Measurements from ENCODE around the gene GPR143. TPM values are rescaled to one million over a fixed set of nuclear protein-coding genes. Genes with fewer than 3 reads are reported as not detected.

GPR143 gene
- total and polyA plus RNA-seq, 4 donors, result 0.33 to 1.4 (median 0.48) TPM

DNA sequence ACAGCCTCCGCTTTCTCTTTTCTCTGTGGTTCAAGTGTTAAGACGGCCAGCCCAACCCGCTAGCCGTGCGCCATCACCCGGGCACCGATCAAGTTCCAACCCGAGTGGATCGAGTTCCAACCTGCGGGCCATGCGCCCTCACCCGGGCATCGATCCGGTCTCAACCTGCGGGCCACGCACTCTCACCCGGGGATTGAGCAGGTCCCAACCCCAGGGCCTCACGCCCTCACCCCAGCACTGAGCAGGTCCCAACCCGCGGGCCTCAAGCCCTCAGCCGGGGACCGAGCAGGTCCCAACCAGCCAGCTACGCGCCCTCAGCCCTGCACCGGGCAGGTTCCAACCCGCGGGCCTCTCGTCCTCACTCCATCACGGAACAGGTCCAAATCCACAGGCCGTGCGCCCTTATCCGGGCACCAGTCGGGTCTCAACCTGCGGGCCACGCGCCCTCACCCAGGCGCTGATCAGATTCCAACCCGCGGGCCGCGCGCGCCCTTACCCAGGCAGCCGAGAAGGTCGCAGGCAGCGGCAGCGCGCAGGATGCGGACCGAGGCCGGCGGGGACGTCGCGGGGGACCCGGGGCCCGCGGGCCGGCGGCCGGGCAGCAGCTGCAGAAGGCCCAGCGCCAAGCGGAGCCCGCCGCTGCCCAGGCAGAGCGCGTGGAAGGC is 443 bp downstream of the GPR143 start:
- DNase-seq (ENCODE audit: low spot score), result no peak
- H3K27me3 ChIP-seq (ENCODE audit: control insufficient read depth in 4 of 4, insufficient read depth in 4 of 4, low read length in 3 of 4), result peaks cover 0 to 3% (median 0%) of the 10 kb centered on the region in 4 donors
- WGBS, result 15% methylated on average over 67 of the region's 67 CpGs
- H3K9me3 ChIP-seq (ENCODE audit: control insufficient read depth in 4 of 4, low read length in 3 of 4), result no peaks in the 10 kb centered on the region
- H3K9ac ChIP-seq (ENCODE audit: low read depth in 1 of 2, low read length in 2 of 2), result no peak overlapping the region
- no peaks in the 10 kb centered on the region for H3K36me3 ChIP-seq (ENCODE audit: control insufficient read depth in 4 of 4, insufficient read depth in 3 of 4, low read depth in 1 of 4, low read length in 3 of 4)
- peaks cover 0 to 2% (median 0%) of the 10 kb centered on the region in 4 donors for H3K4me1 ChIP-seq (ENCODE audit: control insufficient read depth in 4 of 4, insufficient read depth in 4 of 4, low read length in 3 of 4)
- no peak overlapping the region for H3K27ac ChIP-seq (ENCODE audit: low read depth in 1 of 2, low read length in 2 of 2)
- TF ChIP-seq YY1 (IDR thresholded peaks at IDR 0.05) (no peak), EGR1 (IDR thresholded peaks at IDR 0.05; ENCODE audit: low read depth in 2 of 2) (no peak), JUND (IDR thresholded peaks at IDR 0.05) (no peak), HNF4G (IDR thresholded peaks at IDR 0.05) (no peak)
- H3K4me3 ChIP-seq (ENCODE audit: low read depth in 1 of 3, low read length in 3 of 3), result peak overlapping the region in 1 of 3 donors; percentile 17

DNA sequence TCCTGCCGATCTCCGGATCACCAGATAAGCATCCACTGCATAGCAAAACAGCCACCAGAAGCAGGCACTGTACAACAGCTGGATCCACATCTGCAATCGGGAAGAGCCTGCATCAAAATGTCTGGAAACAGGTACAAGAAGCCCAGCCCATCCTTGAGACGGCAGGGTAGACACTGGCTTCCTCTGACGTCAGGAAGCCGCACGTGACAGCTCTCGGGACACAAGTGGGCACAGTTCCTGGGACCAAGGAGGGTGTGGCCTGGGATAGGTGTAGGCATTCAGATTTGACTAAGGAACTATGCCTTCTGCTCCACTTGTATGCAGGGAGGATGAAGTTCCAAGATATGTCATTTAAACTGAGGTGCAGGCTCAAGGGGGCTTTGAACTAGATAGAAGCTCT is 6.3 kb downstream of the GPR143 start:
- no peak for DNase-seq (ENCODE audit: low spot score)
- TF ChIP-seq, protein P1, sequence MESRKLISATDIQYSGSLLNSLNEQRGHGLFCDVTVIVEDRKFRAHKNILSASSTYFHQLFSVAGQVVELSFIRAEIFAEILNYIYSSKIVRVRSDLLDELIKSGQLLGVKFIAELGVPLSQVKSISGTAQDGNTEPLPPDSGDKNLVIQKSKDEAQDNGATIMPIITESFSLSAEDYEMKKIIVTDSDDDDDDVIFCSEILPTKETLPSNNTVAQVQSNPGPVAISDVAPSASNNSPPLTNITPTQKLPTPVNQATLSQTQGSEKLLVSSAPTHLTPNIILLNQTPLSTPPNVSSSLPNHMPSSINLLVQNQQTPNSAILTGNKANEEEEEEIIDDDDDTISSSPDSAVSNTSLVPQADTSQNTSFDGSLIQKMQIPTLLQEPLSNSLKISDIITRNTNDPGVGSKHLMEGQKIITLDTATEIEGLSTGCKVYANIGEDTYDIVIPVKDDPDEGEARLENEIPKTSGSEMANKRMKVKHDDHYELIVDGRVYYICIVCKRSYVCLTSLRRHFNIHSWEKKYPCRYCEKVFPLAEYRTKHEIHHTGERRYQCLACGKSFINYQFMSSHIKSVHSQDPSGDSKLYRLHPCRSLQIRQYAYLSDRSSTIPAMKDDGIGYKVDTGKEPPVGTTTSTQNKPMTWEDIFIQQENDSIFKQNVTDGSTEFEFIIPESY (IDR thresholded peaks at IDR 0.05), result no peak
- TF ChIP-seq NR2F2 (IDR thresholded peaks at IDR 0.05) (no peak), JUND (IDR thresholded peaks at IDR 0.05) (no peak), HNF4G (IDR thresholded peaks at IDR 0.05) (no peak), TAF1 (conservative IDR thresholded peaks at IDR 0.05) (no peak), EGR1 (IDR thresholded peaks at IDR 0.05; ENCODE audit: low read depth in 2 of 2) (no peak), SP1 (IDR thresholded peaks at IDR 0.05) (no peak), GABPA (IDR thresholded peaks at IDR 0.05 in 1 of 2, conservative IDR thresholded peaks at IDR 0.05 in 1 of 2) (no peak), RXRA (IDR thresholded peaks at IDR 0.05) (no peak), RAD21 (IDR thresholded peaks at IDR 0.05) (no peak), YY1 (IDR thresholded peaks at IDR 0.05) (no peak), FOXA2 (IDR thresholded peaks at IDR 0.05) (no peak), FOXA1 (IDR thresholded peaks at IDR 0.05) (no peak), HNF4A (conservative IDR thresholded peaks at IDR 0.05) (no peak)
- TF ChIP-seq, protein P2, sequence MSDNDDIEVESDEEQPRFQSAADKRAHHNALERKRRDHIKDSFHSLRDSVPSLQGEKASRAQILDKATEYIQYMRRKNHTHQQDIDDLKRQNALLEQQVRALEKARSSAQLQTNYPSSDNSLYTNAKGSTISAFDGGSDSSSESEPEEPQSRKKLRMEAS (IDR thresholded peaks at IDR 0.05), result no peak
- TF ChIP-seq, protein P3, sequence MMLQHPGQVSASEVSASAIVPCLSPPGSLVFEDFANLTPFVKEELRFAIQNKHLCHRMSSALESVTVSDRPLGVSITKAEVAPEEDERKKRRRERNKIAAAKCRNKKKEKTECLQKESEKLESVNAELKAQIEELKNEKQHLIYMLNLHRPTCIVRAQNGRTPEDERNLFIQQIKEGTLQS (IDR thresholded peaks at IDR 0.05), result no peak
- TF ChIP-seq, protein P4, sequence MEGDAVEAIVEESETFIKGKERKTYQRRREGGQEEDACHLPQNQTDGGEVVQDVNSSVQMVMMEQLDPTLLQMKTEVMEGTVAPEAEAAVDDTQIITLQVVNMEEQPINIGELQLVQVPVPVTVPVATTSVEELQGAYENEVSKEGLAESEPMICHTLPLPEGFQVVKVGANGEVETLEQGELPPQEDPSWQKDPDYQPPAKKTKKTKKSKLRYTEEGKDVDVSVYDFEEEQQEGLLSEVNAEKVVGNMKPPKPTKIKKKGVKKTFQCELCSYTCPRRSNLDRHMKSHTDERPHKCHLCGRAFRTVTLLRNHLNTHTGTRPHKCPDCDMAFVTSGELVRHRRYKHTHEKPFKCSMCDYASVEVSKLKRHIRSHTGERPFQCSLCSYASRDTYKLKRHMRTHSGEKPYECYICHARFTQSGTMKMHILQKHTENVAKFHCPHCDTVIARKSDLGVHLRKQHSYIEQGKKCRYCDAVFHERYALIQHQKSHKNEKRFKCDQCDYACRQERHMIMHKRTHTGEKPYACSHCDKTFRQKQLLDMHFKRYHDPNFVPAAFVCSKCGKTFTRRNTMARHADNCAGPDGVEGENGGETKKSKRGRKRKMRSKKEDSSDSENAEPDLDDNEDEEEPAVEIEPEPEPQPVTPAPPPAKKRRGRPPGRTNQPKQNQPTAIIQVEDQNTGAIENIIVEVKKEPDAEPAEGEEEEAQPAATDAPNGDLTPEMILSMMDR (IDR thresholded peaks at IDR 0.05; ENCODE audit: low read depth, low read length, missing input control), result no peak
- TF ChIP-seq, protein P5, sequence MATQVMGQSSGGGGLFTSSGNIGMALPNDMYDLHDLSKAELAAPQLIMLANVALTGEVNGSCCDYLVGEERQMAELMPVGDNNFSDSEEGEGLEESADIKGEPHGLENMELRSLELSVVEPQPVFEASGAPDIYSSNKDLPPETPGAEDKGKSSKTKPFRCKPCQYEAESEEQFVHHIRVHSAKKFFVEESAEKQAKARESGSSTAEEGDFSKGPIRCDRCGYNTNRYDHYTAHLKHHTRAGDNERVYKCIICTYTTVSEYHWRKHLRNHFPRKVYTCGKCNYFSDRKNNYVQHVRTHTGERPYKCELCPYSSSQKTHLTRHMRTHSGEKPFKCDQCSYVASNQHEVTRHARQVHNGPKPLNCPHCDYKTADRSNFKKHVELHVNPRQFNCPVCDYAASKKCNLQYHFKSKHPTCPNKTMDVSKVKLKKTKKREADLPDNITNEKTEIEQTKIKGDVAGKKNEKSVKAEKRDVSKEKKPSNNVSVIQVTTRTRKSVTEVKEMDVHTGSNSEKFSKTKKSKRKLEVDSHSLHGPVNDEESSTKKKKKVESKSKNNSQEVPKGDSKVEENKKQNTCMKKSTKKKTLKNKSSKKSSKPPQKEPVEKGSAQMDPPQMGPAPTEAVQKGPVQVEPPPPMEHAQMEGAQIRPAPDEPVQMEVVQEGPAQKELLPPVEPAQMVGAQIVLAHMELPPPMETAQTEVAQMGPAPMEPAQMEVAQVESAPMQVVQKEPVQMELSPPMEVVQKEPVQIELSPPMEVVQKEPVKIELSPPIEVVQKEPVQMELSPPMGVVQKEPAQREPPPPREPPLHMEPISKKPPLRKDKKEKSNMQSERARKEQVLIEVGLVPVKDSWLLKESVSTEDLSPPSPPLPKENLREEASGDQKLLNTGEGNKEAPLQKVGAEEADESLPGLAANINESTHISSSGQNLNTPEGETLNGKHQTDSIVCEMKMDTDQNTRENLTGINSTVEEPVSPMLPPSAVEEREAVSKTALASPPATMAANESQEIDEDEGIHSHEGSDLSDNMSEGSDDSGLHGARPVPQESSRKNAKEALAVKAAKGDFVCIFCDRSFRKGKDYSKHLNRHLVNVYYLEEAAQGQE (IDR thresholded peaks at IDR 0.05), result no peak
- H3K27ac ChIP-seq (ENCODE audit: low read depth in 1 of 2, low read length in 2 of 2), result no peak overlapping the region
- WGBS, result 75% methylated on average over 8 of the region's 8 CpGs
- H3K9ac ChIP-seq (ENCODE audit: low read depth in 1 of 2, low read length in 2 of 2), result no peak overlapping the region
- H3K27me3 ChIP-seq (ENCODE audit: control insufficient read depth in 4 of 4, insufficient read depth in 4 of 4, low read length in 3 of 4), result peaks cover 0 to 3% (median 0%) of the 10 kb centered on the region in 4 donors
- H3K36me3 ChIP-seq (ENCODE audit: control insufficient read depth in 4 of 4, insufficient read depth in 3 of 4, low read depth in 1 of 4, low read length in 3 of 4), result no peaks in the 10 kb centered on the region
- H3K4me1 ChIP-seq (ENCODE audit: control insufficient read depth in 4 of 4, insufficient read depth in 4 of 4, low read length in 3 of 4), result no peaks in the 10 kb centered on the region
- no peak overlapping the region for H3K4me3 ChIP-seq (ENCODE audit: low read depth in 1 of 3, low read length in 3 of 3)
- H3K9me3 ChIP-seq (ENCODE audit: control insufficient read depth in 4 of 4, low read length in 3 of 4), result peaks cover 0 to 5% (median 1%) of the 10 kb centered on the region in 4 donors
